K562 (cell line): ENCODE results near the gene ME3. TPM values are rescaled to one million over a fixed set of nuclear protein-coding genes. Genes with fewer than 3 reads are reported as not detected.

Experiments
- BACH1 ChIP-seq: fragments of 200-800 bp; sonication (Bioruptor generic); IDR thresholded peaks from 2 replicates; pipeline ENCODE4 v1.6.1; 2016; ENCODE audit warnings: missing genetic modification characterization, missing compliant biosample characterization
- CBFA2T3 ChIP-seq: fragments of 450-650 bp; IDR thresholded peaks from 2 replicates; pipeline ENCODE4 v1.6.1; 2017
- CTBP1 ChIP-seq: fragments of 450-650 bp; IDR thresholded peaks from 2 replicates; pipeline ENCODE4 v1.6.1; 2016; ENCODE audit warnings: borderline replicate concordance
- FOSL1 ChIP-seq: fragments of 200-800 bp; sonication (Bioruptor generic); conservative IDR thresholded peaks from 2 replicates; pipeline ENCODE4 v1.6.1; 2016; ENCODE audit warnings: missing genetic modification characterization, missing compliant biosample characterization
- GABPA ChIP-seq: fragments of 200-800 bp; sonication (Bioruptor generic); conservative IDR thresholded peaks from 2 replicates; pipeline ENCODE4 v1.6.1; 2016; ENCODE audit warnings: low read depth, missing genetic modification characterization, missing compliant biosample characterization
- KLF10 ChIP-seq: fragments of 250-450 bp; sonication (Bioruptor Pico); IDR thresholded peaks from 2 replicates; pipeline ENCODE4 v1.6.1; 2021; ENCODE audit warnings: matching md5 sums
- NFE2 ChIP-seq: IDR thresholded peaks from 2 replicates; pipeline ENCODE4 v1.6.1; 2014; ENCODE audit warnings: antibody characterized with exemption, low read depth
- RAD21 ChIP-seq, 2 experiments: fragments of 250-450 bp in 1 of 2; fragments of 450-650 bp in 1 of 2; sonication (Bioruptor Pico) in 1 of 2; formaldehyde crosslinking in 1 of 2; IDR thresholded peaks in 1 of 2; conservative IDR thresholded peaks in 1 of 2; 2 replicates each; pipeline versions ENCODE4 v1.4.0 to v1.8.0; 2020 to 2022; ENCODE audit warnings: mild to moderate bottlenecking in 2 of 2, moderate library complexity in 1 of 2
- SMAD2 ChIP-seq: fragments of 150-350 bp; IDR thresholded peaks from 2 replicates; pipeline ENCODE4 v1.6.1; 2014; ENCODE audit warnings: low read depth, mild to moderate bottlenecking, low read length
- ZNF583 ChIP-seq: fragments of 250-450 bp; sonication (Bioruptor Pico); IDR thresholded peaks from 2 replicates; pipeline ENCODE4 v1.4.0; 2020
- ZNF77 ChIP-seq: fragments of 250-450 bp; sonication (Bioruptor Pico); IDR thresholded peaks from 2 replicates; pipeline ENCODE4 v1.5.0; 2020
- polyA plus RNA-seq, 8 experiments: library from polyadenylated mRNA; depleted of rRNA in 4 of 8; stranded (reverse) in 5 of 8; unstranded in 3 of 8; fragments of >200 nt; fragmentation: Nextera tagmentation in 2 of 8; fragmentation: Illumina TruSeq in 1 of 8; extraction: Ambion mirVana in 2 of 8; extraction: Trizol in 1 of 8; gene quantifications; 2 replicates each; pipeline versions ENCODE4 v1.2.1 to v1.2.3, GENCODE V29; 2011 to 2014; ENCODE audit warnings: inconsistent platforms in 1 of 8, missing spikeins in 1 of 8
- total RNA-seq, 7 experiments: library from RNA; depleted of rRNA in 6 of 7; stranded (reverse); fragments of >200 nt in 6 of 7; fragmentation: Illumina TruSeq in 2 of 7; extraction: Trizol in 2 of 7; gene quantifications; 2 replicates each; pipeline versions ENCODE4 v1.2.1 to v1.2.3, GENCODE V29; 2011 to 2021; ENCODE audit warnings: low replicate concordance in 1 of 7
- TF ChIP-seq, protein P1 (sequence below), 2 experiments: fragments of 450-650 bp; IDR thresholded peaks; 2 replicates each; pipeline ENCODE4 v1.6.1; 2016; ENCODE audit warnings: mild to moderate bottlenecking in 2 of 2, borderline replicate concordance in 1 of 2, low read depth in 1 of 2, moderate library complexity in 1 of 2
- TF ChIP-seq, protein P2 (sequence below): IDR thresholded peaks from 3 replicates; pipeline ENCODE4 v1.6.1; 2011; ENCODE audit warnings: borderline replicate concordance, mild to moderate bottlenecking, moderate library complexity; ENCODE audit not compliant: insufficient read length; ENCODE audit errors: extremely low read depth
- TF ChIP-seq, protein P3 (sequence below): sonication (generic); formaldehyde crosslinking; IDR thresholded peaks from 2 replicates; pipeline ENCODE4 v1.8.1; 2023; ENCODE audit warnings: mild to moderate bottlenecking, missing genetic modification reagents

The ME3 gene
- total and polyA plus RNA-seq, 9 of the 15 experiments (the other 6 are each of a cell fraction or from before 2014, with no cell fraction given), result not detected

DNA sequence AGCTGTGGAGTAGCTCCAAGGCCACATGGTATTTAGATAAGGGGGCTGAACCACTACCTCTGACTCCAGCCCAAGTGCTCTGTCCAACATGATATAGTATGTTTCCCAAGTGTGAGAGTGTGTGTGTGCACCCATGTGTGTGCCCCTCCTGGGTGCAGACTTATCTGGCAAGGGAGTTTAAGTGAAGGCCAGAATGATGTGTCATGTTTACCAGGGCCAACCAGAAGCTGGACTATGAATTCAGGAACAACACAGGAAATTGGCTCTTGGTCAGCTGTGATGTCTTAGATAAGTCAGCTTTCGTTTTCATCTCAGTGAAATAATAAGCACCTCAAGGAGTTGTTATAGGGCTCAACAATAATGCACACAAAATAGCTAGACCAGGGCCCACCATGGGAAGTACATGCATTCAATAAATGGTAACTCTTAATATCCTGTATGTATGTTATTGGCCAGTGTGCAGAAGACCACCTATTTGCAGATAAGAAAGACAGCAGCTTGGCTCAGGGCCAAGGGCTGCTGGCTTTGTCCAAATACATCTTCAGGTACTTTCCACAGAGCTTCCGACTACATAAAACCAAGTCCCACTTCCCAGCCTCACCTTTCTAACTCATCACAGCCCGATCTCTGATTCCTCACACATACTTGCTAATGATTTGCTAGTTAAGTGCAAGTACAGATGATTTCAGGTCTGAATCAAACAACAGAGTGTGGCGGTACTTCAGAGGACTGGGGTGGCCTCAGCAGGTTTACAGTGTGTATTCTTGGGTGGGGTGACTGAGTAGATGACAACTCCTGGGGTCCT, 120.9 kb downstream of the ME3 start (continued):
- TF ChIP-seq, protein P1, sequence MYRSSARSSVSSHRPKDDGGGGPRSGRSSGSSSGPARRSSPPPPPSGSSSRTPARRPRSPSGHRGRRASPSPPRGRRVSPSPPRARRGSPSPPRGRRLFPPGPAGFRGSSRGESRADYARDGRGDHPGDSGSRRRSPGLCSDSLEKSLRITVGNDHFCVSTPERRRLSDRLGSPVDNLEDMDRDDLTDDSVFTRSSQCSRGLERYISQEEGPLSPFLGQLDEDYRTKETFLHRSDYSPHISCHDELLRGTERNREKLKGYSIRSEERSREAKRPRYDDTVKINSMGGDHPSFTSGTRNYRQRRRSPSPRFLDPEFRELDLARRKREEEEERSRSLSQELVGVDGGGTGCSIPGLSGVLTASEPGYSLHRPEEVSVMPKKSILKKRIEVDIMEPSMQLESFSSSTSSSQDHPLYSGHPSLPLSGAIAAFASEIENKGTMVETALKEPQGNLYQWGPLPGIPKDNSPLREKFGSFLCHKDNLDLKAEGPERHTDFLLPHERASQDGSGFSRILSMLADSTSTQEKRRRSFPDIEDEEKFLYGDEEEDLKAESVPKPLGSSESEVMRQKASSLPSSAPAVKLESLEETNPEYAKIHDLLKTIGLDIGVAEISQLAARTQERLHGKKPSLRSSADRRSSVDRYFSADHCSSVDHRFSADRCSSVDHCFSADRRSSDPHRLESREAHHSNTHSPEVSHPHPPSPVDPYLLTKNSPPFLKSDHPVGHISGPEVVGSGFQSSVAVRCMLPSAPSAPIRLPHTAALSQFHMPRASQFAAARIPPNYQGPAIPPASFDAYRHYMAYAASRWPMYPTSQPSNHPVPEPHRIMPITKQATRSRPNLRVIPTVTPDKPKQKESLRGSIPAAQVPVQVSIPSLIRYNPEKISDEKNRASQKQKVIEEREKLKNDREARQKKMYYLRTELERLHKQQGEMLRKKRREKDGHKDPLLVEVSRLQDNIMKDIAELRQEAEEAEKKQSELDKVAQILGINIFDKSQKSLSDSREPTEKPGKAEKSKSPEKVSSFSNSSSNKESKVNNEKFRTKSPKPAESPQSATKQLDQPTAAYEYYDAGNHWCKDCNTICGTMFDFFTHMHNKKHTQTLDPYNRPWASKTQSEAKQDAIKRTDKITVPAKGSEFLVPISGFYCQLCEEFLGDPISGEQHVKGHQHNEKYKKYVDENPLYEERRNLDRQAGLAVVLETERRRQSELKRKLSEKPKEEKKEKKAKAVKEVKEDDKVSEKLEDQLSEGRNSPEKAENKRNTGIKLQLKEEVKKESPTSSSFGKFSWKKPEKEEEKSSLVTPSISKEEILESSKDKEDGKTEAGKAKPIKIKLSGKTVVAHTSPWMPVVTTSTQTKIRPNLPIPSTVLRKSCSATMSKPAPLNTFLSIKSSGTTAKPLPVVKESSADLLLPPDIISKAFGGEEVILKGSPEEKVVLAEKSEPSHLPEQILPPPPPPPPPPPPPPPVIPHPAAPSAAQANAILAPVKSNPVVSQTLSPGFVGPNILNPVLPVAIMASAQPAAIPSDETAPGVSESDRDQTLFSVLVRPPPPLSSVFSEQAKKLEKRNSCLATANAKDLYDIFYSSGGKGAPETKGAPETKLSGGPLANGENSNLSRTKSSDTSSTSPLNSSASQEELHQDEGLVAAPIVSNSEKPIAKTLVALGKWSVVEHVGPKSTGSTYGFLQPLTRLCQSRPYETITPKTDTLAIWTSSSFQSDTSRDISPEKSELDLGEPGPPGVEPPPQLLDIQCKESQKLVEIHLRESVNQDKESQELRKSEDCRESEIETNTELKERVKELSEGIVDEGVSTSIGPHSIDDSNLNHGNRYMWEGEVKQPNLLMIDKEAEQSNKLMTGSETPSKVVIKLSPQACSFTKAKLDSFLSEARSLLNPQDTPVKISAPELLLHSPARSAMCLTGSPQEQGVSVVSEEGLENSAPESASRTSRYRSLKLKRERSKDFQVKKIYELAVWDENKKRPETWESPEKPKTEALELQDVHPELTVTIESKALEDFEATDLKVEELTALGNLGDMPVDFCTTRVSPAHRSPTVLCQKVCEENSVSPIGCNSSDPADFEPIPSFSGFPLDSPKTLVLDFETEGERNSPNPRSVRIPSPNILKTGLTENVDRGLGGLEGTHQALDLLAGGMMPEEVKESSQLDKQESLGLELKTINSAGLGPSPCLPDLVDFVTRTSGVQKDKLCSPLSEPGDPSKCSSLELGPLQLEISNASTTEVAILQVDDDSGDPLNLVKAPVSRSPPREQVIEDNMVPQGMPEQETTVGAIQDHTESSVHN (IDR thresholded peaks at IDR 0.05; ENCODE audit: borderline replicate concordance in 1 of 2, low read depth in 1 of 2), result no peak
- TF ChIP-seq CTBP1 (peak; percentile 43; the same call in 1 of the 2 replicates), ZNF583 (CRISPR knock-in tag) (no peak), NFE2 (peak; percentile 13; the same call in 1 of the 2 replicates), SMAD2 (no peak), FOSL1 (tag) (peak; percentile 44; the same call in 1 of the 2 replicates), RAD21 (CRISPR knock-in tag; conservative IDR thresholded peaks at IDR 0.05 in 1 of 2, IDR thresholded peaks at IDR 0.05 in 1 of 2) (0 out of 4 replicates have a peak, but pooled peaks of 1 of the 2 experiments have one; percentile 8), GABPA (peak; percentile 46; the same call in 1 of the 2 replicates), KLF10 (CRISPR knock-in tag) (no peak), ZNF77 (no peak), CBFA2T3 (peak; percentile 12; the same call in 1 of the 2 replicates), BACH1 (peak; percentile 61; the same call in 1 of the 2 replicates)
- TF ChIP-seq, protein P2, sequence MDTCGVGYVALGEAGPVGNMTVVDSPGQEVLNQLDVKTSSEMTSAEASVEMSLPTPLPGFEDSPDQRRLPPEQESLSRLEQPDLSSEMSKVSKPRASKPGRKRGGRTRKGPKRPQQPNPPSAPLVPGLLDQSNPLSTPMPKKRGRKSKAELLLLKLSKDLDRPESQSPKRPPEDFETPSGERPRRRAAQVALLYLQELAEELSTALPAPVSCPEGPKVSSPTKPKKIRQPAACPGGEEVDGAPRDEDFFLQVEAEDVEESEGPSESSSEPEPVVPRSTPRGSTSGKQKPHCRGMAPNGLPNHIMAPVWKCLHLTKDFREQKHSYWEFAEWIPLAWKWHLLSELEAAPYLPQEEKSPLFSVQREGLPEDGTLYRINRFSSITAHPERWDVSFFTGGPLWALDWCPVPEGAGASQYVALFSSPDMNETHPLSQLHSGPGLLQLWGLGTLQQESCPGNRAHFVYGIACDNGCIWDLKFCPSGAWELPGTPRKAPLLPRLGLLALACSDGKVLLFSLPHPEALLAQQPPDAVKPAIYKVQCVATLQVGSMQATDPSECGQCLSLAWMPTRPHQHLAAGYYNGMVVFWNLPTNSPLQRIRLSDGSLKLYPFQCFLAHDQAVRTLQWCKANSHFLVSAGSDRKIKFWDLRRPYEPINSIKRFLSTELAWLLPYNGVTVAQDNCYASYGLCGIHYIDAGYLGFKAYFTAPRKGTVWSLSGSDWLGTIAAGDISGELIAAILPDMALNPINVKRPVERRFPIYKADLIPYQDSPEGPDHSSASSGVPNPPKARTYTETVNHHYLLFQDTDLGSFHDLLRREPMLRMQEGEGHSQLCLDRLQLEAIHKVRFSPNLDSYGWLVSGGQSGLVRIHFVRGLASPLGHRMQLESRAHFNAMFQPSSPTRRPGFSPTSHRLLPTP, result no peak
- TF ChIP-seq, protein P3, sequence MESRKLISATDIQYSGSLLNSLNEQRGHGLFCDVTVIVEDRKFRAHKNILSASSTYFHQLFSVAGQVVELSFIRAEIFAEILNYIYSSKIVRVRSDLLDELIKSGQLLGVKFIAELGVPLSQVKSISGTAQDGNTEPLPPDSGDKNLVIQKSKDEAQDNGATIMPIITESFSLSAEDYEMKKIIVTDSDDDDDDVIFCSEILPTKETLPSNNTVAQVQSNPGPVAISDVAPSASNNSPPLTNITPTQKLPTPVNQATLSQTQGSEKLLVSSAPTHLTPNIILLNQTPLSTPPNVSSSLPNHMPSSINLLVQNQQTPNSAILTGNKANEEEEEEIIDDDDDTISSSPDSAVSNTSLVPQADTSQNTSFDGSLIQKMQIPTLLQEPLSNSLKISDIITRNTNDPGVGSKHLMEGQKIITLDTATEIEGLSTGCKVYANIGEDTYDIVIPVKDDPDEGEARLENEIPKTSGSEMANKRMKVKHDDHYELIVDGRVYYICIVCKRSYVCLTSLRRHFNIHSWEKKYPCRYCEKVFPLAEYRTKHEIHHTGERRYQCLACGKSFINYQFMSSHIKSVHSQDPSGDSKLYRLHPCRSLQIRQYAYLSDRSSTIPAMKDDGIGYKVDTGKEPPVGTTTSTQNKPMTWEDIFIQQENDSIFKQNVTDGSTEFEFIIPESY (CRISPR knock-in tag), result no peak
